ENCODE data around the gene LIN28B. TPM values are rescaled to one million over a fixed set of nuclear protein-coding genes. Genes with fewer than 3 reads are reported as not detected.

The LIN28B gene
- total RNA-seq, 1 donor from 2014 or later, result 35.2 TPM

GRCh38 chr6:104954190-104954797, 2.6 kb upstream of the LIN28B start:
- Mint-ChIP-seq H3K4me1 (ENCODE audit: low read depth) (peaks cover 28% of the 10 kb centered on the region), H3K36me3 (ENCODE audit: insufficient read depth) (no peaks in the 10 kb centered on the region), H3K27me3 (no peaks in the 10 kb centered on the region), H3K27ac (peak overlapping the region; percentile 97), H3K9me3 (ENCODE audit: low read depth) (no peaks in the 10 kb centered on the region), H3K4me3 (ENCODE audit: low read depth) (peak overlapping the region; percentile 80)
- DNase-seq (ENCODE audit: low spot score, unreplicated experiment), result no peak
- TF ChIP-seq CTCF (IDR thresholded peaks at IDR 0.05; ENCODE audit: unreplicated experiment), result no peak

- Mint-ChIP-seq H3K36me3 (ENCODE audit: insufficient read depth) (no peaks in the 10 kb centered on the region), H3K27me3 (no peaks in the 10 kb centered on the region), H3K4me1 (ENCODE audit: low read depth) (peaks cover 32% of the 10 kb centered on the region), H3K4me3 (ENCODE audit: low read depth) (peak overlapping the region; percentile 64), H3K27ac (peak overlapping the region; percentile 93), H3K9me3 (ENCODE audit: low read depth) (no peaks in the 10 kb centered on the region)
- no peak for DNase-seq (ENCODE audit: low spot score, unreplicated experiment)
- TF ChIP-seq CTCF (IDR thresholded peaks at IDR 0.05; ENCODE audit: unreplicated experiment), result no peak
Observed at GRCh38 chr6:104955491-104955890, 1.4 kb upstream of the LIN28B start.

- Mint-ChIP-seq H3K4me1 (ENCODE audit: low read depth) (peaks cover 32% of the 10 kb centered on the region), H3K27ac (peak overlapping the region; percentile 99), H3K27me3 (no peaks in the 10 kb centered on the region), H3K4me3 (ENCODE audit: low read depth) (peak overlapping the region; percentile 92), H3K9me3 (ENCODE audit: low read depth) (no peaks in the 10 kb centered on the region), H3K36me3 (ENCODE audit: insufficient read depth) (no peaks in the 10 kb centered on the region)
- DNase-seq (ENCODE audit: low spot score, unreplicated experiment), result peak; percentile 19
- peak; percentile 14 for TF ChIP-seq CTCF (IDR thresholded peaks at IDR 0.05; ENCODE audit: unreplicated experiment)
Observed at GRCh38 chr6:104955927-104956730, 778 bp upstream of the LIN28B start.

GRCh38 chr6:104957301-104958177, 632 bp downstream of the LIN28B start:
- no peak for DNase-seq (ENCODE audit: low spot score, unreplicated experiment)
- Mint-ChIP-seq H3K9me3 (ENCODE audit: low read depth) (no peaks in the 10 kb centered on the region), H3K4me3 (ENCODE audit: low read depth) (peak overlapping the region; percentile 92)

More at GRCh38 chr6:104957301-104958177, 632 bp downstream of the LIN28B start:
- Mint-ChIP-seq H3K36me3 (ENCODE audit: insufficient read depth) (no peaks in the 10 kb centered on the region), H3K27me3 (no peaks in the 10 kb centered on the region), H3K4me1 (ENCODE audit: low read depth) (peaks cover 29% of the 10 kb centered on the region), H3K27ac (peak overlapping the region; percentile 99)
- no peak for TF ChIP-seq CTCF (IDR thresholded peaks at IDR 0.05; ENCODE audit: unreplicated experiment)

All from progenitor cell of endocrine pancreas (in vitro differentiated cells).